Stimulated activated naive CD8-positive, alpha-beta T cell treated with anti-CD3 and anti-CD28 coated beads, Interleukin-15, Interleukin-2, amounts not matched to agents 100 U/mL and 50 U/mL, for 24 hours (primary cell): Measurements from ENCODE around the gene PPFIA1.
"Not testable (repeated sequence)": the region's sequence is repeated elsewhere in the genome, so short reads cannot be mapped to it uniquely, and the experiment has no call there.

Experiments
- ATAC-seq: fragments of 150-1000 bp; cut with Tn5 transposase; one replicate; pipeline ENCODE4 v1.10.0; 2021
- DNase-seq: peaks from one replicate; pipeline ENCODE4 v3.0.0; 2021

The PPFIA1 gene

GRCh38 chr11:70325824-70326223, 55.3 kb downstream of the PPFIA1 start:
- ATAC-seq (no peak), DNase-seq (no peak)

- no peak for ATAC-seq
- DNase-seq, result no peak
These were observed 55.9 kb downstream of the PPFIA1 start for GRCh38 chr11:70326365-70326811.

GRCh38 chr11:70326833-70327232, 56.3 kb downstream of the PPFIA1 start:
- ATAC-seq, result no peak
- DNase-seq, result no peak

- ATAC-seq (no peak), DNase-seq (no peak)
These were observed 57.2 kb downstream of the PPFIA1 start for GRCh38 chr11:70327717-70328116.

GRCh38 chr11:70328556-70328955, 58.1 kb downstream of the PPFIA1 start:
- DNase-seq (no peak), ATAC-seq (no peak)

GRCh38 chr11:70331320-70331843, 60.9 kb downstream of the PPFIA1 start:
- ATAC-seq, DNase-seq: not testable (repeated sequence)

GRCh38 chr11:70331901-70332300, 61.4 kb downstream of the PPFIA1 start:
- ATAC-seq (no peak), DNase-seq (no peak)

- ATAC-seq (no peak), DNase-seq (no peak)
These were observed 62.1 kb downstream of the PPFIA1 start for GRCh38 chr11:70332567-70332966.

- ATAC-seq, result no peak
- DNase-seq, result no peak
These were observed 62.8 kb downstream of the PPFIA1 start for GRCh38 chr11:70333261-70333660.

GRCh38 chr11:70334351-70334995, 64.0 kb downstream of the PPFIA1 start:
- ATAC-seq, result no peak
- no peak for DNase-seq

- no peak for ATAC-seq
- no peak for DNase-seq
These were observed 65.0 kb downstream of the PPFIA1 start for GRCh38 chr11:70335511-70335910.

- no peak for ATAC-seq
- no peak for DNase-seq
These were observed 68.1 kb downstream of the PPFIA1 start for GRCh38 chr11:70338594-70338993.

- DNase-seq (no peak), ATAC-seq (no peak)
These were observed 68.6 kb downstream of the PPFIA1 start for GRCh38 chr11:70339066-70339465.

- ATAC-seq, result no peak
- DNase-seq, result no peak
These were observed 71.5 kb downstream of the PPFIA1 start for GRCh38 chr11:70341881-70342429.

- no peak for ATAC-seq
- DNase-seq, result no peak
These were observed 73.1 kb downstream of the PPFIA1 start for GRCh38 chr11:70343636-70344035.

- DNase-seq, result no peak
- ATAC-seq, result no peak
These were observed 77.7 kb downstream of the PPFIA1 start for GRCh38 chr11:70348191-70348590.

- ATAC-seq (no peak), DNase-seq (no peak)
These were observed 78.1 kb downstream of the PPFIA1 start for GRCh38 chr11:70348608-70349007.

GRCh38 chr11:70351646-70352045, 81.2 kb downstream of the PPFIA1 start:
- DNase-seq (no peak), ATAC-seq (no peak)

GRCh38 chr11:70352100-70352499, 81.6 kb downstream of the PPFIA1 start:
- no peak for ATAC-seq

GRCh38 chr11:70352601-70353000, 82.1 kb downstream of the PPFIA1 start:
- DNase-seq (no peak), ATAC-seq (no peak)

More at GRCh38 chr11:70352100-70352499, 81.6 kb downstream of the PPFIA1 start:
- no peak for DNase-seq

GRCh38 chr11:70353329-70353728, 82.8 kb downstream of the PPFIA1 start:
- ATAC-seq, result no peak

GRCh38 chr11:70353900-70354568, 83.5 kb downstream of the PPFIA1 start:
- DNase-seq (no peak), ATAC-seq (no peak)

More at GRCh38 chr11:70353329-70353728, 82.8 kb downstream of the PPFIA1 start:
- no peak for DNase-seq

GRCh38 chr11:70354629-70355028, 84.1 kb downstream of the PPFIA1 start:
- ATAC-seq (no peak), DNase-seq (no peak)
